HG02981 (cell line): Measurements from ENCODE around the gene SOAT1.
"Not testable (repeated sequence)": the region's sequence is repeated elsewhere in the genome, so short reads cannot be mapped to it uniquely, and the experiment has no call there.

Source experiments
- ATAC-seq: cut with Tn5 transposase; IDR thresholded peaks from one replicate; pipeline ENCODE4 v1.9.1; 2021; ENCODE audit warnings: mild to moderate bottlenecking, moderate library complexity; ENCODE audit not compliant: unreplicated experiment

The SOAT1 gene

GRCh38 chr1:179342740-179343404 lies 49.3 kb downstream of the SOAT1 start:
- ATAC-seq = no peak

GRCh38 chr1:179351281-179351680 lies 57.7 kb downstream of the SOAT1 start:
- no peak for ATAC-seq

- ATAC-seq = no peak
These were observed 58.6 kb downstream of the SOAT1 start for GRCh38 chr1:179352236-179352635.

- no peak for ATAC-seq
These were observed 59.9 kb downstream of the SOAT1 start for GRCh38 chr1:179353546-179353945.

GRCh38 chr1:179361631-179362030 lies 68.0 kb downstream of the SOAT1 start:
- ATAC-seq = not testable (repeated sequence)

GRCh38 chr1:179365342-179366092 lies 71.9 kb downstream of the SOAT1 start, which contains the start of gene AXDND1:
AXDND1 (plus strand) TSS chr1:179365971; CDS start chr1:179366510, 539 bp downstream.
- ATAC-seq = peak; percentile 97

- peak; percentile 20 for ATAC-seq
These were observed 72.7 kb downstream of the SOAT1 start for GRCh38 chr1:179366093-179366800.

- ATAC-seq = no peak
These were observed 76.2 kb downstream of the SOAT1 start for GRCh38 chr1:179369751-179370341.

- ATAC-seq = no peak
These were observed 78.6 kb downstream of the SOAT1 start for GRCh38 chr1:179372160-179372559.

GRCh38 chr1:179376223-179376622 lies 82.6 kb downstream of the SOAT1 start:
- ATAC-seq = no peak

GRCh38 chr1:179380299-179380698 lies 86.7 kb downstream of the SOAT1 start:
- ATAC-seq = no peak

GRCh38 chr1:179384027-179384426 lies 90.4 kb downstream of the SOAT1 start:
- no peak for ATAC-seq

GRCh38 chr1:179385510-179385909 lies 91.9 kb downstream of the SOAT1 start:
- ATAC-seq = no peak

- no peak for ATAC-seq
These were observed 100.1 kb downstream of the SOAT1 start for GRCh38 chr1:179393721-179394120.

- ATAC-seq = not testable (repeated sequence)
These were observed 105.8 kb downstream of the SOAT1 start for GRCh38 chr1:179399399-179399798.
